GM13976 (cell line): ENCODE data around the gene RSPRY1.

Experiments
- DNase-seq: peaks from one replicate; pipeline ENCODE4 v3.0.0; 2012; ENCODE audit warnings: low spot score
- CTCF ChIP-seq: IDR thresholded peaks from 2 replicates; pipeline ENCODE4 v1.5.1; 2012; ENCODE audit warnings: borderline replicate concordance, mild to moderate bottlenecking; ENCODE audit not compliant: insufficient read depth; ENCODE audit errors: extremely low read depth, missing control alignments, control extremely low read depth
- in situ Hi-C: fragments of 300-500 bp; cut with MboI; formaldehyde crosslinking; loops from one replicate; pipeline ENCODE4 v1.12.0; 2022; ENCODE audit warnings: low sequenced_read_pairs, mixed read lengths, inconsistent platforms; ENCODE audit not compliant: unreplicated experiment

The RSPRY1 gene

DNA sequence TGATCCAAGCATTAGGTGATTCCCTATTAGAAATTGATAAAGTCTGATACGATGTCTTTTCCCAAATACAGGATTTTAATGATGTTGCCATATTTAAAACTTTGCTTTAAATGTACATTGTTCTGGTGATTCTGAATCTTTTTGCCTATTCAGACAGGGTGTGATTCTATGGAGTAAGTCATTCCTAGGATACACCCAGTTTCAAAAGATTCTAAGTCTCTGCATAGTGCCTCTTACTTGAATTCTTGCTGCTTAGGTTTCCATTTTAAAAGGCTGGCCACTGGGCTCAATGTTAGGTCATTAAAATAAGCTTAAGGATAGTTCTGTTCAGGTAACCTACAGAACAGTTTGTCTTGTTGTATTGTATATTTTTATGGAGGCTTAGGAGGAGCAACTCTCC, 36.9 kb downstream of the RSPRY1 start:
- TF ChIP-seq CTCF = no peak
- no peak for DNase-seq
- in situ Hi-C loops = no loop called here

DNA sequence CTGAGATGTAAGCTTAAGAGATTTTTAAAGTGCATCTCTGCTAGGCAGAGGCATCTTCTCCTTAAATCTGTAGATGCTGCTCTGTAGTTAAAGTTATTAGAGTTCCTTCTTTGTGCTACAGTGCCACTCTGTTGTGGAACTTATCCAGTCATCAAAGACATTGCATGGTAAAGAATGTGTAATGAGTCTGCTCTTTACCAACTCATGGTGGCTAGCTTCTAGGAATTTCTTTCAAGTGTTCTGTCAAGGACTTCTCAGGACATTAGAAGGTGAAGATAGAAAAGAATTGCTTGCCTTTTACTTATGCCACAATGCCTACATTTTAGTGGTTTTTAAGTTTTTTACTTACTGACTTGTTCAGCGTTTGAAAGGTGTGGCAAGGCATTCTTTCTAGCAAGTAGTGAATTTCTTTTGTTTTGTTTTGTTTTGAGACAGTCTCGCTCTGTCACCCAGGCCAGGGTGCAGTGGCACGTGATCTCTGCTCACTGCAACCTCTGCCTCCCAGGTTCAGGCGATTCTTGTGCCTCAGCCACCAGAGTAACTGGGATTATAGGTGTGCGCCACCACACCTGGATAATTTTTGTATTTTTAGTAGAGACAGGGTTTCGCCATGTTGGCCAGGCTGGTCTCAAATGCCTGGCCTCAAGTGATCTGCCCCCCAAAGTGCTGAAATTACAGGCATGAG, 38.7 kb downstream of the RSPRY1 start:
- TF ChIP-seq CTCF = no peak
- in situ Hi-C loops = no loop called here
- DNase-seq = no peak

DNA sequence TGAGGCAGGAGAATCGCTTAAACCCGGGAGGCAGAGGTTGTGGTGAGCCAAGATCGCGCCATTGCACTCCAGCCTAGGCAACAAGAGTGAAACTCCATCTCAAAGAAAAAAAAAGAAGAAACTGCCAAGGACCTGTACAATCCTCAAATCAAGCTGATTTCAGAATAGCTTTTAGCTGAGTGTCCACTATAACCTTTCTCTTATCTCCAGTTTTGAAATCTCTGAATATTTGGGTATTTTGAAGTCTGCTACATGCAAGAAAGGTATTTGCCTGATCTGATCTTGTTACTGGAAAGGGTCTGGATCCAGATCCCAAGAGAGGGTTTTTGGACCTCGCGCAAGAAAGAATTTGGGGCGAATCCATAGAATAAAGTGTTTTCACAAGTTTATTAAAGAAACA, 39.8 kb downstream of the RSPRY1 start:
- no peak for TF ChIP-seq CTCF
- no peak for DNase-seq
- in situ Hi-C loops = no loop called here

DNA sequence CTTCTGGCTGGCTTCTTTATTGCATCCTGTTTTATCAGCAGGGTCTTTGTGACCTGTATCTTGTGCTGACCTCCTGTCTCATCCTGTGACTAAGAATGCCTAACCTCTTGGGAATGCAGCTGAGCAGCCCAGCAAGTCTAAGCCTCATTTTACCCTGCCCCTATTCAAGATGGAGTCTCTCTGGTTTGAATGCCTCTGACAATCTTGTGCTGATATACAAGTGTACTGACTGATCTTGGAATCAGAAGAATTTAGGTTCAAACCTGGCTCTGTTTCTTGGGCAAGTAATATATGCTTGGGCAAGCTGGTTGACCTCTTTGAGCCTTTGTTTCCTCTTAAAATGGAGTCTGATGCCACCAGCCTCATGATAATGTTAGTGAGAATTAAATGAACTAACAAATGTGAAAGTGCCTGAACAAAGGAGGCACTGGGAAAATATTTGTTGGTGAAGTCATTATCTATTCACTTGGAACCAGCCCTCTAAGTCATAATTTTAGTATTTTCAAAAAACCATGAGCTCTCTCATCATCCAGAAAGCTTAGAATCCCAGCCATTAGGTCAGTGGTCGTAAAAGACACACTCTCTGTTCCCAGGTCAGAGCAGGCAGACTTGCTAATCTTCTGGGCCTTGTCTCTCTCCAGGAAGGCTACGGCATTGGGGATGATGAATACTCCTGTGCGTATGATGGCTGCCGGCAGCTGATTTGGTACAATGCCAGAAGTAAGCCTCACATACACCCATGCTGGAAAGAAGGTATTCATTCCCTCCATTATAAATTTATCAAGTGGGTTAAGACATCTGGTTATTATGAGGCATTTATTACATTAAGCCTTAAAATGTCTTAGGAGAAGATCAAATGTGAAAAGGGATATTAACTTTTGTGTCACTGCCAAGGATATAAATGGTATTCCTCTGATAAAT, 40.8 kb downstream of the RSPRY1 start:
- no peak for TF ChIP-seq CTCF
- no peak for DNase-seq
- in situ Hi-C loops = no loop called here

DNA sequence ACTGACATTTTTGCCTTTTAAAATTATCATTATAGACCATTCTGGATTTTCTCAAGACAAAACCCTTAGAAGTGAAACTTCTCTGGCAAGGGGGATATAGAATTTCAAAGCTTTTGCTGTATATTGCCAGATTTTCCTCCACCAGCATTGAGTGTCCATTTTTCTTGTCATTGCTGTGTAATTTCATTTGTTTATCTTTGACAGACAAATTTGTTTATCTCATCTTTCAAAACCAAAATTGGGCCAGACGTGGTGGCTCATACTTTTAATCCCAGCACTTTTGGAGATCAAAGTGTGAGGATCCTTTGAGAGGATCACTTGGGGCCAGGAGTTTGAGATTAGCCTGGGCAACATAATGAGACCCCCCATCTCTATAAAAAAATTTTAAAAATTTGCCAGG, 43.0 kb downstream of the RSPRY1 start:
- no peak for TF ChIP-seq CTCF
- in situ Hi-C loops = no loop called here
- no peak for DNase-seq

DNA sequence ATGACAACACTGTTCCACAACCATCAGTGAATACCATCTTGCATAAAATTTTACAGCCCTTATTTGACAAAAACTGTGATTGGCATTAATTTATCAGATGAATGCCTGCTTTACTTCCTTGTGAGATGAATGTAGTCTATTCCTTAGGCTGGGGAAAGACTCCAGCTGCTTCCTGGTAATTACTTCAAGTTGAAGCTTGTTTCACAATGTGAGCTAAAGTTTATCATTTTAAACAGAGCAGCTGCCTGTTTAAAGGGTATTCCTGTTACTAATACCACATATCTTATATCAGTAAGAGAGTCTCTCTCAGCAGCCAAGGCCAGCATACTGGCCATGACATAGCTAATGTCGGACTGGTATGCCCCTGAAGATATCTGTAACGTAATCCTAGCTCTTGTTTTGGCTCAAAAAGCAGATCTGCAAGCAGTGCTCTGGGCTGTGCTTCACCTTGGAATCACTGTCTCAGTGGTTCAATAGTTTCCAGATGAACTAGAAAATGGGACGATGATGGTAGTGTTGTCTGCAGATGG, 45.8 kb downstream of the RSPRY1 start:
- in situ Hi-C loops = no loop called here
- DNase-seq = no peak
- TF ChIP-seq CTCF = no peak
